Body of pancreas (tissue), 4 donors: ENCODE measurements around the gene ANKRD13C. TPM values are rescaled to one million over a fixed set of nuclear protein-coding genes. Genes with fewer than 3 reads are reported as not detected.

Experiments
- ATAC-seq: fragments of 150-250 bp; one replicate; pipeline ENCODE4 v1.9.1; 2016
- DNase-seq, 4 donors: peaks; one replicate each; pipeline ENCODE4 v3.0.0-alpha.2; 2019
- H3K27ac ChIP-seq, 4 donors: fragments of 200-600 bp; sonication (generic); 1 replicate in 3 of 4; 2 replicates in 1 of 4; pipeline versions ENCODE4 v1.5.1 to v1.6.1; 2016 to 2019; ENCODE audit warnings: mild to moderate bottlenecking in 1 of 4, mixed read lengths in 1 of 4, moderate library complexity in 1 of 4
- H3K27me3 ChIP-seq, 2 donors: fragments of 200-600 bp; sonication (generic); one replicate each; pipeline ENCODE4 v1.6.0; 2016; ENCODE audit warnings: mild to moderate bottlenecking in 1 of 2
- H3K36me3 ChIP-seq, 2 donors: fragments of 200-600 bp; sonication (generic); replicated peaks in 1 of 2; 2 replicates each; pipeline ENCODE4 v1.5.1; 2016; ENCODE audit warnings: low read depth in 2 of 2; ENCODE audit not compliant: insufficient read depth in 1 of 2
- H3K4me1 ChIP-seq: fragments of 200-600 bp; sonication (generic); one replicate; pipeline ENCODE4 v1.6.0; 2016
- H3K4me3 ChIP-seq, 2 donors: fragments of 200-600 bp; sonication (generic); 1 replicate in 1 of 2; 2 replicates in 1 of 2; pipeline ENCODE4 v1.5.1; 2016 to 2019
- H3K9me3 ChIP-seq, 3 donors: fragments of 200-600 bp; sonication (generic); 1 replicate in 2 of 3; 2 replicates in 1 of 3; pipeline ENCODE4 v1.5.1; 2016
- POLR2A ChIP-seq, 3 donors: fragments of 450-650 bp; IDR thresholded peaks; one replicate each; pipeline ENCODE4 v1.6.1; 2016; ENCODE audit warnings: antibody characterized with exemption in 3 of 3, mild to moderate bottlenecking in 2 of 3
- WGBS, 2 donors: methylation state at CpG; one replicate each; pipeline ENCODE4 v1.1.5; 2017; 5-methylcytosine and 5-hydroxymethylcytosine counted together
- intact Hi-C: fragments of 100-400 bp; cut with DNase I; formaldehyde crosslinking; loops from one replicate; pipeline ENCODE4 v1.15.1; 2023
- total RNA-seq, 2 donors: library from RNA; depleted of rRNA; stranded (reverse); fragments of >200 nt; gene quantifications; one replicate each; pipeline ENCODE4 v1.1.0, GENCODE V29; 2016
- TF ChIP-seq, protein P1 (sequence below), 7 experiments: fragments of 450-650 bp in 4 of 7; fragments of 200-600 bp in 3 of 7; sonication (generic) in 3 of 7; IDR thresholded peaks; one replicate each; pipeline ENCODE4 v1.5.1; 2016 to 2019; ENCODE audit warnings: antibody characterized with exemption in 7 of 7

ANKRD13C gene, protein sequence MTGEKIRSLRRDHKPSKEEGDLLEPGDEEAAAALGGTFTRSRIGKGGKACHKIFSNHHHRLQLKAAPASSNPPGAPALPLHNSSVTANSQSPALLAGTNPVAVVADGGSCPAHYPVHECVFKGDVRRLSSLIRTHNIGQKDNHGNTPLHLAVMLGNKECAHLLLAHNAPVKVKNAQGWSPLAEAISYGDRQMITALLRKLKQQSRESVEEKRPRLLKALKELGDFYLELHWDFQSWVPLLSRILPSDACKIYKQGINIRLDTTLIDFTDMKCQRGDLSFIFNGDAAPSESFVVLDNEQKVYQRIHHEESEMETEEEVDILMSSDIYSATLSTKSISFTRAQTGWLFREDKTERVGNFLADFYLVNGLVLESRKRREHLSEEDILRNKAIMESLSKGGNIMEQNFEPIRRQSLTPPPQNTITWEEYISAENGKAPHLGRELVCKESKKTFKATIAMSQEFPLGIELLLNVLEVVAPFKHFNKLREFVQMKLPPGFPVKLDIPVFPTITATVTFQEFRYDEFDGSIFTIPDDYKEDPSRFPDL
- 10 to 100 TPM; 13.7 to 21.8 TPM for total RNA-seq

DNA sequence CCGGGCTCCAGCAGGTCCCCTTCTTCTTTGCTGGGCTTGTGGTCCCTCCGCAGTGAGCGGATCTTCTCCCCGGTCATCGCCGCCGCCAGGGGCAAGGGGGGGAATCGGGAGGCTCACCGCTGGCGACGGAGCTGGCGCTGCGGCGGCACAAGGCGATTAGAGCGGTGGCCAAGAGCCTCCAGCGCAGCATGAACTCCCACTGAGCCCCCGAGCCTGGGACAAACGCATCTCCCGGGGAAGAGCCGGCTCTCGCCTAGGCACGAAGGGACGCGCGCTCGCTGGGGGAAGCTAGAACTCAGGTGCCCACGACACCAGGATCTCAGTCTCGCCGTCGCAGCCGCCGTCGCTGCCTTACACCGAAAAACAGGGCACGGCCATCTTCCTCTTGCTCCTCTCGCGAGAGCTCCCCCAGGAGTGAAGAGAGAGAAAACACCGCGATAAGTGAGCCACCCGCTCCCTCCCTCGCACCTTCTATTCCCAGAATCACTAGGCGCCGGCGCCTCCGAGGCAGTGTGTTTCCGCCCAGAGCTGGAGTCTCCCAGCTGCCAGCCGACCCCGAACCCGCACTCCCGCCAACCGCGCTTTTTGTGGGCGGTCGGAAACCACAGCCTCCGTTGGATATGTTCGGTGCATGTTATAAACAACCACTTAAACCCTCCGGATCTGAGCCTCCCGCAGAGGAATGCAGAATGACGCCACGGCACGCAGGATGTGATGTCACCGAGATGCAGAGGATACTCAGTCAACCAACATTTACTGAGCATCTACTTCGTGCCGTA lies at the start of gene ANKRD13C:
Gene ANKRD13C, minus strand, starts transcription at position 391 of the 779 bp plus-strand sequence. Its CDS starts 314 bp downstream, at position 77.
- Histone ChIP-seq H3K4me1 (peaks cover 35% of the 10 kb centered on the region), H3K4me3 (peak within 1 kb of the TSS; percentile 94 to 96), H3K36me3 (no peaks in the 10 kb centered on the region), H3K27ac (peak within 1 kb of the TSS; percentile 74 to 95 (median 90)), H3K9me3 (no peaks in the 10 kb centered on the region), H3K27me3 (no peaks in the 10 kb centered on the region)
- 1% methylated on average over 14 to 59 of the region's 65 CpGs for WGBS, 2 donors
- ATAC-seq (peak; percentile 98), DNase-seq (peak; percentile 94 to 96 (median 94))
- intact Hi-C loops, result no loop called here
- TF ChIP-seq, protein P1, sequence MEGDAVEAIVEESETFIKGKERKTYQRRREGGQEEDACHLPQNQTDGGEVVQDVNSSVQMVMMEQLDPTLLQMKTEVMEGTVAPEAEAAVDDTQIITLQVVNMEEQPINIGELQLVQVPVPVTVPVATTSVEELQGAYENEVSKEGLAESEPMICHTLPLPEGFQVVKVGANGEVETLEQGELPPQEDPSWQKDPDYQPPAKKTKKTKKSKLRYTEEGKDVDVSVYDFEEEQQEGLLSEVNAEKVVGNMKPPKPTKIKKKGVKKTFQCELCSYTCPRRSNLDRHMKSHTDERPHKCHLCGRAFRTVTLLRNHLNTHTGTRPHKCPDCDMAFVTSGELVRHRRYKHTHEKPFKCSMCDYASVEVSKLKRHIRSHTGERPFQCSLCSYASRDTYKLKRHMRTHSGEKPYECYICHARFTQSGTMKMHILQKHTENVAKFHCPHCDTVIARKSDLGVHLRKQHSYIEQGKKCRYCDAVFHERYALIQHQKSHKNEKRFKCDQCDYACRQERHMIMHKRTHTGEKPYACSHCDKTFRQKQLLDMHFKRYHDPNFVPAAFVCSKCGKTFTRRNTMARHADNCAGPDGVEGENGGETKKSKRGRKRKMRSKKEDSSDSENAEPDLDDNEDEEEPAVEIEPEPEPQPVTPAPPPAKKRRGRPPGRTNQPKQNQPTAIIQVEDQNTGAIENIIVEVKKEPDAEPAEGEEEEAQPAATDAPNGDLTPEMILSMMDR (IDR thresholded peaks at IDR 0.05), result peak in 2 of 7 experiments; percentile 25 to 33
- TF ChIP-seq POLR2A (IDR thresholded peaks at IDR 0.05), result peak; percentile 80 to 98 (median 95)

DNA sequence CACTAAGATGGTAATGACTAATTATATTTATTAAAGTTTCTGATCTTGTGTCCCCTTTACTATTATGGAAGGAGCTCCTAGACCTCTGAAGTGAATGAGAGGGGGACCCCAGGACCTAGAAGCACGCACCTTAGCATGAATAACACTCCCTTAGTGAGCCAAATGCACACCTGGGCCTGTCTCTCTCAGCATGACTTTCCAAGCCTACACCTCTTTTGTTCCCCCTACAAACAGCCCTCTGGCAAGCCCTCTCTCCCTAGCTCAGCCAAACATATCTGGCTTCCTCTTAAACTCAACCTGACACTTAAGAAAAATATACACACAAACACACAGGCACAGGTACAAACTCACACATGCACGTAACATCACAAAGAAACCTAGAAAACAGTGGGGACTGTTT lies 49.2 kb upstream of the ANKRD13C start:
- H3K4me1 ChIP-seq, result no peaks in the 10 kb centered on the region
- DNase-seq (no peak), ATAC-seq (no peak)
- H3K27me3 ChIP-seq, result no peaks in the 10 kb centered on the region
- intact Hi-C loops, result no loop called here
- no peaks in the 10 kb centered on the region for H3K9me3 ChIP-seq
- no peak overlapping the region for H3K4me3 ChIP-seq
- TF ChIP-seq, protein P1 (IDR thresholded peaks at IDR 0.05), result no peak
- TF ChIP-seq POLR2A (IDR thresholded peaks at IDR 0.05), result no peak
- no peaks in the 10 kb centered on the region for H3K36me3 ChIP-seq
- H3K27ac ChIP-seq, result no peak overlapping the region
- WGBS, 2 donors, result 80 to 89% methylated on average over 2 of the region's 2 CpGs

DNA sequence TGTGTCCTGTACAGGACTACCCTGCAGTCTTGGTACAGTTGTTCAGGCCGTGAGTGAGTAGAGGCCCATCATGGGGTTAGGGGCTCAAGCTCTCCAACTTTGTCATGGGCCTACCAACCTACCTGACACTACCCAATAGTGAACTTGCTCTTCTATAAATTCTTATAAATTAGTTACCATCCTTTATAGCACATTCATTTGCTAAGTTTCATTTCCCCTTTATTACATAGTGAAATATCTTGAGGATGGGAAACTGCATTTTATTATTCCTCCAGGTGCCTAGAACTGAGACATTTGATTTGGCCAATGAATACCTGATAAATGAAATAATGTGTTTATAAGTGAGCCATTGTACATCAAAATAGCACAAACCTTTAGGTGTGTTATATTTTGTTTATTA lies 47.5 kb upstream of the ANKRD13C start:
- intact Hi-C loops, result no loop called here
- H3K27ac ChIP-seq, result no peak overlapping the region
- H3K9me3 ChIP-seq, result no peaks in the 10 kb centered on the region
- TF ChIP-seq, protein P1 (IDR thresholded peaks at IDR 0.05), result no peak
- TF ChIP-seq POLR2A (IDR thresholded peaks at IDR 0.05), result no peak
- ATAC-seq (no peak), DNase-seq (no peak)
- no peaks in the 10 kb centered on the region for H3K36me3 ChIP-seq
- WGBS, 2 donors, result 95 to 100% methylated on average over 1 of the region's 1 CpG
- no peaks in the 10 kb centered on the region for H3K4me1 ChIP-seq
- H3K27me3 ChIP-seq, result no peaks in the 10 kb centered on the region
- no peak overlapping the region for H3K4me3 ChIP-seq

DNA sequence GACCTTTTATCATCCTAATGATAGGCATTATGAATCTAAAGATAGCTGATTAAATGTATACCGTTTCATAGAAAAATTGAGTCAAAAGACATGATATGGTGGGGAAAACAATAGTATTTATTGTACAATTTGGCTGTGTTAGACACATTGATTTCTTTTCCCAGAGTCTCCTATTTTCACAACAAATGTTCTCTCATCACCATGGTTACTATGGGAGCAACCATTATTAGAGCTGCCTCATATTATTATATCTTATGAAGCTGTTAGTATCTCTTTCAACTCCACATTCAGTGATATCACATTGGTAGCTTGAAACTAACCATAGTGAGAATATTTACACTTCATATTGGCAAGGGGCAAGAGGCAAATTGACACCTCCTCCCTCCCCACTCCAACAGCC lies 45.8 kb upstream of the ANKRD13C start:
- H3K4me1 ChIP-seq, result no peaks in the 10 kb centered on the region
- H3K4me3 ChIP-seq, result no peak overlapping the region
- no peaks in the 10 kb centered on the region for H3K36me3 ChIP-seq
- H3K27ac ChIP-seq, result no peak overlapping the region
- no peak for TF ChIP-seq POLR2A (IDR thresholded peaks at IDR 0.05)
- TF ChIP-seq, protein P1 (IDR thresholded peaks at IDR 0.05), result no peak
- DNase-seq (no peak), ATAC-seq (no peak)
- no peaks in the 10 kb centered on the region for H3K27me3 ChIP-seq
- intact Hi-C loops, result no loop called here
- 67 to 77% methylated on average over 1 of the region's 1 CpG for WGBS, 2 donors
- no peaks in the 10 kb centered on the region for H3K9me3 ChIP-seq
